Measurements from ENCODE around the gene EGR2.
"Not testable (repeated sequence)": the region's sequence is repeated elsewhere in the genome, so short reads cannot be mapped to it uniquely, and the experiment has no call there.

The EGR2 gene

GRCh38 chr10:62796896-62797295 lies 19.3 kb downstream of the EGR2 start:
- ATAC-seq (replicated peaks) (no peak), DNase-seq (no peak)
- no peak overlapping the region for H3K27ac Mint-ChIP-seq
- H3K36me3 Mint-ChIP-seq (ENCODE audit: insufficient read depth), result no peaks in the 10 kb centered on the region
- H3K4me3 Mint-ChIP-seq, result no peak overlapping the region
- no peaks in the 10 kb centered on the region for H3K9me3 Mint-ChIP-seq
- peaks cover 41 to 44% of the 10 kb centered on the region in 2 donors for H3K27me3 Mint-ChIP-seq
- H3K4me1 Mint-ChIP-seq (ENCODE audit: low read depth in 2 of 2), result no peaks in the 10 kb centered on the region

DNA sequence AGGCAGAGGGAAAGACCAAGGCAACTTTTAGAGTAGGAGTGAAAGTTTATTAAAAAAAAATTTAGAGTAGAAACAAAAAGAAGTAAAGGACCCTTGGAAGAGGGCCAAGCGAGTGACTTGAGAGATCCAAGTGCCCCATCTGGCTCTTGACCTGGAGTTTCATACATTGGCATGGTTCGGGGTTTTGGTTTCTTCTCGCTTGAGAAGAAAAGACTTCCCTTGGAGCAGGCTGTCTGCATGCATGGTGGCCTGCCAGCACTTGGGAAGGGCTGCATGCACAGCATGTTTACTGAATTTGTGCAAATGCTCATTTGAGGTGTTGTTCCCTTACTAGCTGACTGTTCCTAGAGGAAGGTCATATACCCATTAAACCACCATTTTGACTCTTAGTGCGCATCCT lies 20.4 kb downstream of the EGR2 start:
- H3K27me3 Mint-ChIP-seq, result peaks cover 41% of the 10 kb centered on the region in 2 donors
- DNase-seq (no peak), ATAC-seq (replicated peaks) (no peak)
- no peaks in the 10 kb centered on the region for H3K9me3 Mint-ChIP-seq
- H3K27ac Mint-ChIP-seq, result no peak overlapping the region
- H3K4me1 Mint-ChIP-seq (ENCODE audit: low read depth in 2 of 2), result no peaks in the 10 kb centered on the region
- H3K36me3 Mint-ChIP-seq (ENCODE audit: insufficient read depth), result no peaks in the 10 kb centered on the region
- no peak overlapping the region for H3K4me3 Mint-ChIP-seq

DNA sequence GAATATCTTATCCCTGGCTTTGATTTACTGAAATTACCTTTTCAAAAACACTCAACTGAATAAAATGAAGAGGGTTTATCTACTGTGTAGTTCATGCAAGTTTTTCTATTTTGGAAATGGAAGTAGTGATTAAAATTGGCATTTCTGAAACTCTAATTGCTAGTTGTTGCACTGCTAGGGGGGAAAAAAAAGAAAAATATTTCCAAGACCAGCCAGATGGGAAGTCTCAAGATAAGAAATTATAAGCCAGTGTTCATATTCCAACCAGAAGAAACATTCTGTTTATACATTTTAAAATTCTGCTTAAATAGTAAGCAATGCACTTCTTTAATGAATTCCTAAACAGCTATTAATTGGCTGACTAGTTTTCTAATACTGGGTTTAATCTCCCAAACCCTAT lies 21.1 kb downstream of the EGR2 start:
- H3K36me3 Mint-ChIP-seq (ENCODE audit: insufficient read depth), result no peaks in the 10 kb centered on the region
- H3K9me3 Mint-ChIP-seq, result no peaks in the 10 kb centered on the region
- ATAC-seq (replicated peaks) (no peak), DNase-seq (no peak)
- H3K27me3 Mint-ChIP-seq, result peaks cover 34 to 40% of the 10 kb centered on the region in 2 donors
- H3K27ac Mint-ChIP-seq, result no peak overlapping the region
- H3K4me3 Mint-ChIP-seq, result no peak overlapping the region
- no peaks in the 10 kb centered on the region for H3K4me1 Mint-ChIP-seq (ENCODE audit: low read depth in 2 of 2)

DNA sequence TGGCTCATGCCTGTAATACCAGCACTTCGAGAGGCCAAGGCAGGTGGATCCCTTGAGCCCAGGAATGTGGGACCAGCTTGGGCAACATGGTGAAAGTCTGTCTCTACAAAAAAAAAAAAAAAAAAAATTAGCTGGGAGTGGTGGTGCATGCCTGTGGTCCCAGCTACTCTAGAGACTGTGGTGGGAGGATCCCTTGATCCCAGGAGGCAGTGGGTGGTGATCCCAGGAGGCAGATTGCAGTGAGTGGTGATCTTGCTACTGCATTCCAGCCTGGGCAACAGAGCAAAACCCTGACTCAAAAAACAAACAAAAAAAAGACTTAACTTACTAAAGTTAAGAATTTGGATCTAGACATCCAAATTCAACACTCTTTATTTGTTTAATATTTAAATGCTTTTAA lies 21.9 kb downstream of the EGR2 start:
- H3K27ac Mint-ChIP-seq, result no peak overlapping the region
- no peak overlapping the region for H3K4me3 Mint-ChIP-seq
- H3K27me3 Mint-ChIP-seq, result peaks cover 31 to 44% of the 10 kb centered on the region in 2 donors

GRCh38 chr10:62792261-62792660 lies 23.9 kb downstream of the EGR2 start:
- no peaks in the 10 kb centered on the region for H3K36me3 Mint-ChIP-seq (ENCODE audit: insufficient read depth)
- H3K27me3 Mint-ChIP-seq, result peaks cover 12 to 33% of the 10 kb centered on the region in 2 donors
- ATAC-seq (replicated peaks) (no peak), DNase-seq (no peak)
- no peak overlapping the region for H3K27ac Mint-ChIP-seq
- no peaks in the 10 kb centered on the region for H3K4me1 Mint-ChIP-seq (ENCODE audit: low read depth in 2 of 2)
- no peaks in the 10 kb centered on the region for H3K9me3 Mint-ChIP-seq
- H3K4me3 Mint-ChIP-seq, result no peak overlapping the region

More for the DNA sequence above, 21.9 kb downstream of the EGR2 start:
- DNase-seq, result no peak
- ATAC-seq (replicated peaks), result no peak
- Mint-ChIP-seq H3K4me1 (ENCODE audit: low read depth in 2 of 2) (no peaks in the 10 kb centered on the region), H3K9me3 (no peaks in the 10 kb centered on the region), H3K36me3 (ENCODE audit: insufficient read depth) (no peaks in the 10 kb centered on the region)

- ATAC-seq (replicated peaks), result no peak
- H3K27ac Mint-ChIP-seq, result no peak overlapping the region
- H3K4me1 Mint-ChIP-seq (ENCODE audit: low read depth in 2 of 2), result no peaks in the 10 kb centered on the region
- DNase-seq, result no peak
- no peaks in the 10 kb centered on the region for H3K9me3 Mint-ChIP-seq
- no peak overlapping the region for H3K4me3 Mint-ChIP-seq
- peaks cover 0 to 17% of the 10 kb centered on the region in 2 donors for H3K27me3 Mint-ChIP-seq
- H3K36me3 Mint-ChIP-seq (ENCODE audit: insufficient read depth), result no peaks in the 10 kb centered on the region
Measured at GRCh38 chr10:62790571-62790970, 25.6 kb downstream of the EGR2 start.

- Mint-ChIP-seq H3K4me3 (no peak overlapping the region), H3K27me3 (peaks cover 1 to 17% of the 10 kb centered on the region in 2 donors), H3K27ac (no peak overlapping the region), H3K9me3 (peaks cover 1 to 4% of the 10 kb centered on the region in 2 donors), H3K4me1 (ENCODE audit: low read depth in 2 of 2) (no peaks in the 10 kb centered on the region), H3K36me3 (ENCODE audit: insufficient read depth) (no peaks in the 10 kb centered on the region)
- ATAC-seq (replicated peaks) (no peak), DNase-seq (no peak)
Measured at GRCh38 chr10:62790019-62790555, 26.1 kb downstream of the EGR2 start.

GRCh38 chr10:62788861-62789467 lies 27.2 kb downstream of the EGR2 start:
- Mint-ChIP-seq H3K36me3 (ENCODE audit: insufficient read depth) (no peaks in the 10 kb centered on the region), H3K27me3 (peaks cover 9 to 17% of the 10 kb centered on the region in 2 donors), H3K9me3 (peaks cover 7 to 9% of the 10 kb centered on the region in 2 donors), H3K4me1 (ENCODE audit: low read depth in 2 of 2) (no peaks in the 10 kb centered on the region), H3K4me3 (no peak overlapping the region), H3K27ac (no peak overlapping the region)
- no peak for DNase-seq
- ATAC-seq (replicated peaks), result no peak

GRCh38 chr10:62788285-62788684 lies 27.9 kb downstream of the EGR2 start:
- H3K9me3 Mint-ChIP-seq; H3K4me1 Mint-ChIP-seq (ENCODE audit: low read depth in 2 of 2); H3K4me3 Mint-ChIP-seq; H3K27ac Mint-ChIP-seq; ATAC-seq (replicated peaks); H3K36me3 Mint-ChIP-seq (ENCODE audit: insufficient read depth); DNase-seq: not testable (repeated sequence)
- peaks cover 9 to 17% of the 10 kb centered on the region in 2 donors for H3K27me3 Mint-ChIP-seq

DNA sequence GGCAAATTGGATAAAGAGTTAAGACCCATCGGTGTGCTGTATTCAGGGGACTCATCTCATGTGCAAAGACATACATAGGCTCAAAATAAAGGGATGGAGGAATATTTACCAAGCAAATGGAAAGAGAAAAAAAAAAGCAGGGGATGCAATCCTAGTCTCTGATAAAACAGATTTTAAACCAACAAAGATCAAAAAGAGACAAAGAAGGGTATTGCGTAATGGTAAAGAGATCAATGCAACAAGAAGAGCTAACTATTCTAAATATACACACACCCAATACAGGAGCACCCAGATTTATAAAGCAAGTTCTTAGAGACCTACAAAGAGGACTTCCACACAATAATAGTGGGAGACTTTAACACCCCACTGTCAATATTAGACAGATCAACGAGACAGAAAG lies 31.6 kb downstream of the EGR2 start:
- H3K9me3 Mint-ChIP-seq; H3K4me1 Mint-ChIP-seq (ENCODE audit: low read depth in 2 of 2); H3K4me3 Mint-ChIP-seq; DNase-seq; H3K27ac Mint-ChIP-seq; ATAC-seq (replicated peaks); H3K36me3 Mint-ChIP-seq (ENCODE audit: insufficient read depth); H3K27me3 Mint-ChIP-seq: not testable (repeated sequence)

GRCh38 chr10:62779487-62780248 lies 36.5 kb downstream of the EGR2 start:
- Mint-ChIP-seq H3K4me1 (ENCODE audit: low read depth in 2 of 2) (peaks cover 14 to 16% of the 10 kb centered on the region in 2 donors), H3K4me3 (peak overlapping the region; percentile 2 to 7), H3K9me3 (peaks cover 0 to 4% of the 10 kb centered on the region in 2 donors), H3K27ac (peak overlapping the region; percentile 4 to 66), H3K27me3 (peaks cover 0 to 3% of the 10 kb centered on the region in 2 donors), H3K36me3 (ENCODE audit: insufficient read depth) (no peaks in the 10 kb centered on the region)
- DNase-seq (peak; percentile 82 to 85 (median 85)), ATAC-seq (replicated peaks) (peak; percentile 97)

DNA sequence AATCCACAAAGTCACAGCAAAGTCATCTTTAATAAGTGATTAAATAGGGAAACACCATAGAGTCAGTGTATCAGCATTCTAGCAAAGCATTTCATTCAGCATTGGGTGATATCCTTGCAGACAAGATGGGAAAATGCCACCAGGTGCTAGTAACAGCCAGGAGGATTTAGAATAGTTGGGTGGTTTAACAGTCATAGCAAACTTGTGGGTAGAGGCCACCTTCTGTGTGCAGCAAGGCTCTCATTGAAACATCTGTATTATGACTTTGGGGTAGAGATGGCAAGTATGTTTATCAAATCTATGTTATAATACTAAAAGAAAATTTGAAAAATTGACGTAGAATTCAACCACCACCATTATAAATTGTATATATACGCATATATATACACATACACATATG lies 38.0 kb downstream of the EGR2 start:
- ATAC-seq (replicated peaks) (no peak), DNase-seq (no peak)
- Mint-ChIP-seq H3K36me3 (ENCODE audit: insufficient read depth) (no peaks in the 10 kb centered on the region), H3K9me3 (no peaks in the 10 kb centered on the region), H3K4me1 (ENCODE audit: low read depth in 2 of 2) (peaks cover 14 to 16% of the 10 kb centered on the region in 2 donors), H3K27ac (peak overlapping the region in 1 of 2 donors; percentile 66), H3K27me3 (peaks cover 0 to 4% of the 10 kb centered on the region in 2 donors), H3K4me3 (no peak overlapping the region)

DNA sequence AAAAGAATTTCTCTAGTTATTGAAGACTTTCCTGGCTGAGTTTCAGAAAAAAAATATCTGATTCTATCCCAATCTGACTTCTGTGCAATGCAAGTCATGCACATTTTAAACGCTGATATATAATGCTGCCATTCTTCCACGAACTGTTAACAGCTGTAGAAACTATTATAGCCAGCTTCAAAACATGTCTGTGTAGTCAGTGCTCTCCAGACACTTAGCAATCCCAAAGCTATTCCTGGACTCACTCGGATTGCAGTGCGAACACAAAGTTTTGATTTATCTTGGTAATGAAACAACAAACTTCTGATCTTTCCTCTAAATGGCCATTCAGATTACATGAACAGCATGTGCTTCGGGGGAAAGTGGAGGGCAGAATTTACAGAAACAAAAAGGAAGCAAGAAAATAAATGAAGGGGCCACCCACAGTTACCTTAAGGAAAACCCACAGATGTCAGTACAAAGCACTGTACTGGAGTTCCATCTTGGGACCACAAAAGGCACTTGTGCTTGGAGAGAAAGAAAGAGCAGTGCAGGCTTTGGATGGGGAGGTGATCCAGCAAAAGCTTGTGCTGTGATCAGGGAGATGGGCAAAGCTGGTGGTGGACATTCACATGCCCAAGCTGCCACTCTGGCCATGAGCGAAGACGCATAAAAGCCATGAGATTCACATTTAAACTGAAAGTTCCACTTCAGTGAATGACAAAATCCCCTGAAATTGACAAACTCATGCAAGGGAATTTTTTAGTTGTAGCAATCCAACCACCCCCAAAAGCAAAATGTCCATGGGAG lies 43.8 kb downstream of the EGR2 start:
- DNase-seq, result no peak
- Mint-ChIP-seq H3K4me3 (no peak overlapping the region), H3K27ac (no peak overlapping the region)

More for the DNA sequence above, 43.8 kb downstream of the EGR2 start:
- H3K27me3 Mint-ChIP-seq, result peaks cover 6 to 17% of the 10 kb centered on the region in 2 donors
- peaks cover 6% of the 10 kb centered on the region for H3K36me3 Mint-ChIP-seq (ENCODE audit: insufficient read depth)
- H3K4me1 Mint-ChIP-seq (ENCODE audit: low read depth in 2 of 2), result no peaks in the 10 kb centered on the region
- H3K9me3 Mint-ChIP-seq, result no peaks in the 10 kb centered on the region
- ATAC-seq (replicated peaks), result no peak
